PFSK-1 (cell line): ENCODE results near the gene MYH14.

ENCODE experiments used
- FOXP2 ChIP-seq: optimal IDR thresholded peaks from 2 replicates; pipeline ENCODE3; 2011; ENCODE audit warnings: borderline replicate concordance, control low read depth, inconsistent platforms; ENCODE audit not compliant: insufficient read depth; ENCODE audit errors: extremely low read length, extremely low read depth
- POLR2AphosphoS5 ChIP-seq: IDR thresholded peaks from 2 replicates; pipeline ENCODE4 v1.6.1; 2012; ENCODE audit warnings: low read depth, mild to moderate bottlenecking, control low read depth, low read length, moderate library complexity
- REST ChIP-seq, 2 experiments: IDR thresholded peaks; 2 replicates each; pipeline versions ENCODE4 v1.6.1 to v1.8.0; 2011 to 2012; ENCODE audit warnings: low read depth in 2 of 2, low read length in 2 of 2, control low read depth in 1 of 2, inconsistent platforms in 1 of 2, mild to moderate bottlenecking in 1 of 2, moderate library complexity in 1 of 2; ENCODE audit not compliant: insufficient read depth in 1 of 2
- SIN3A ChIP-seq: IDR thresholded peaks from 2 replicates; pipeline ENCODE4 v1.6.1; 2012; ENCODE audit warnings: mild to moderate bottlenecking, low read length, moderate library complexity, borderline replicate concordance; ENCODE audit not compliant: insufficient read depth
- TAF1 ChIP-seq: IDR thresholded peaks from 2 replicates; pipeline ENCODE4 v1.6.1; 2012; ENCODE audit warnings: low read length, control low read depth, borderline replicate concordance; ENCODE audit not compliant: insufficient read depth

DNA sequence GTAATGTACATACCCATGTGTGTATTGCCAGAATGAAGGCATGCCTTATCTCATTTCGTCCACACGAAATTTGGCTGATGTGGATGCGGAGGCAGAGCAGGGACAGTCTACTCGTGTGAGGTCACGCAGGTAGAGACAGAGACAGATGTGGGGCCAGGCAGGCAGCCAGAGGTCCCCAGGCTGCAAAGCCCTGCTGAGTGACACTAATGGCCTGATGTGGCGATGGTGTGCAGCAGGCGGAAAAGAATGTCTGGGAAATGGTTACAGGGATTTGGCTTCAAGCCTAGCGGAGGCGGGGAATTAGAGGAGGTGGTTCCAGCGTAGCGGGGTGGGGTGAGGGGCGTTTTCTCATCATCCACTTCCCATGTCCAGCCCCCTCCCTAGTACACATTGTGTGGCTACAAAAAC is 36.1 kb upstream of the MYH14 start:
- TF ChIP-seq REST (IDR thresholded peaks at IDR 0.05; ENCODE audit: insufficient read depth in 1 of 2, low read depth in 2 of 2, low read length in 2 of 2) (no peak), POLR2AphosphoS5 (no peak), SIN3A (no peak), TAF1 (no peak), FOXP2 (no peak)
